H9 (cell line): Measurements from ENCODE around the gene ANKH. TPM values are rescaled to one million over a fixed set of nuclear protein-coding genes. Genes with fewer than 3 reads are reported as not detected.

Experiments
- DNase-seq: peaks from one replicate; pipeline ENCODE4 v3.0.0-alpha.2; 2017
- H2AFZ ChIP-seq: one replicate; pipeline ENCODE4 v1.6.1; 2013; ENCODE audit warnings: mild to moderate bottlenecking, low read length, control low read depth, moderate library complexity
- H2AK5ac ChIP-seq: 2 replicates; pipeline ENCODE4 v1.6.1; 2013; ENCODE audit warnings: low read length, control low read depth, mixed read lengths; ENCODE audit not compliant: insufficient read length
- H2BK120ac ChIP-seq: one replicate; pipeline ENCODE4 v1.6.1; 2013; ENCODE audit warnings: low read depth, mild to moderate bottlenecking, low read length, control low read depth, inconsistent platforms; ENCODE audit not compliant: poor library complexity, severe bottlenecking
- H2BK12ac ChIP-seq: 2 replicates; pipeline ENCODE4 v1.6.1; 2013; ENCODE audit warnings: low read length, control low read depth, mixed read lengths, low read depth; ENCODE audit not compliant: insufficient read length
- H2BK15ac ChIP-seq: 2 replicates; pipeline ENCODE4 v1.6.1; 2013; ENCODE audit warnings: low read depth, low read length, control low read depth
- H2BK20ac ChIP-seq: one replicate; pipeline ENCODE4 v1.6.1; 2013; ENCODE audit warnings: low read depth, mild to moderate bottlenecking, low read length, control low read depth, inconsistent platforms; ENCODE audit not compliant: poor library complexity, severe bottlenecking
- H2BK5ac ChIP-seq: 2 replicates; pipeline ENCODE4 v1.6.1; 2013; ENCODE audit warnings: low read length, control low read depth, mixed read lengths; ENCODE audit not compliant: insufficient read length
- H3K14ac ChIP-seq: 2 replicates; pipeline ENCODE4 v1.6.1; 2013; ENCODE audit warnings: low read length, control low read depth; ENCODE audit not compliant: insufficient read depth
- H3K18ac ChIP-seq: 2 replicates; pipeline ENCODE4 v1.6.1; 2013; ENCODE audit warnings: low read depth, mild to moderate bottlenecking, mixed read lengths, low read length, control low read depth; ENCODE audit not compliant: insufficient read length
- H3K23ac ChIP-seq: 2 replicates; pipeline ENCODE4 v1.6.1; 2013; ENCODE audit warnings: low read length, control low read depth, mixed read lengths, low read depth; ENCODE audit not compliant: insufficient read length
- H3K23me2 ChIP-seq: 2 replicates; pipeline ENCODE4 v1.6.1; 2013; ENCODE audit warnings: low read depth, mild to moderate bottlenecking, mixed read lengths, low read length, control low read depth; ENCODE audit not compliant: insufficient read length, poor library complexity, severe bottlenecking
- H3K27ac ChIP-seq: 2 replicates; pipeline ENCODE4 v1.5.1; 2013; ENCODE audit warnings: low read length, control low read depth, mixed read lengths, low read depth; ENCODE audit not compliant: insufficient read length
- H3K27me3 ChIP-seq: 2 replicates; pipeline ENCODE4 v1.6.1; 2013; ENCODE audit warnings: low read length, control low read depth, inconsistent platforms; ENCODE audit not compliant: insufficient read depth
- H3K4ac ChIP-seq: 2 replicates; pipeline ENCODE4 v1.6.1; 2013; ENCODE audit warnings: low read depth, mild to moderate bottlenecking, control low read depth, inconsistent platforms, low read length, moderate library complexity
- H3K4me1 ChIP-seq: 2 replicates; pipeline ENCODE4 v1.6.1; 2013; ENCODE audit warnings: low read length, control low read depth, inconsistent platforms; ENCODE audit not compliant: insufficient read depth
- H3K4me2 ChIP-seq: 2 replicates; pipeline ENCODE4 v1.6.1; 2013; ENCODE audit warnings: low read length, control low read depth, mixed read lengths; ENCODE audit not compliant: insufficient read length, insufficient read depth
- H3K56ac ChIP-seq: 2 replicates; pipeline ENCODE4 v1.6.1; 2013; ENCODE audit warnings: low read depth, mild to moderate bottlenecking, mixed read lengths, low read length, control low read depth; ENCODE audit not compliant: insufficient read length
- H3K79me1 ChIP-seq: 2 replicates; pipeline ENCODE4 v1.6.1; 2013; ENCODE audit warnings: low read depth, mild to moderate bottlenecking, moderate library complexity, low read length, control low read depth, inconsistent platforms; ENCODE audit not compliant: insufficient read depth, poor library complexity, severe bottlenecking
- H3K79me2 ChIP-seq: 2 replicates; pipeline ENCODE4 v1.6.1; 2013; ENCODE audit warnings: low read length, control low read depth, inconsistent platforms; ENCODE audit not compliant: insufficient read depth
- H3K9ac ChIP-seq: 2 replicates; pipeline ENCODE4 v1.6.1; 2013; ENCODE audit warnings: low read length, control low read depth, mixed read lengths; ENCODE audit not compliant: insufficient read length; ENCODE audit errors: extremely low read depth
- H3K9me3 ChIP-seq: one replicate; pipeline ENCODE4 v1.6.1; 2013; ENCODE audit warnings: low read depth, low read length, inconsistent platforms; ENCODE audit not compliant: control insufficient read depth
- H3T11ph ChIP-seq: one replicate; pipeline ENCODE4 v1.6.1; 2013; ENCODE audit warnings: mild to moderate bottlenecking, low read length, control low read depth, inconsistent platforms
- H4K20me1 ChIP-seq: one replicate; pipeline ENCODE4 v1.6.1; 2013; ENCODE audit not compliant: control insufficient read depth, insufficient read length, insufficient read depth
- H4K5ac ChIP-seq: 2 replicates; pipeline ENCODE4 v1.6.1; 2013; ENCODE audit warnings: low read depth, mild to moderate bottlenecking, mixed read lengths, low read length, control low read depth; ENCODE audit not compliant: insufficient read length
- H4K8ac ChIP-seq: replicated peaks from 2 replicates; pipeline ENCODE4 v1.6.1; 2013; ENCODE audit warnings: low read length, control low read depth, mixed read lengths, low read depth; ENCODE audit not compliant: insufficient read length
- H4K91ac ChIP-seq: 2 replicates; pipeline ENCODE4 v1.6.1; 2013; ENCODE audit warnings: low read depth, mild to moderate bottlenecking, moderate library complexity, mixed read lengths, low read length, control low read depth; ENCODE audit not compliant: insufficient read length
- H3K27ac Mint-ChIP-seq, 3 experiments: 2 replicates in 2 of 3; 3 replicates in 1 of 3; pipeline ENCODE4 v1.8.0; 2020 to 2021; ENCODE audit warnings: mixed read lengths in 3 of 3, mild to moderate bottlenecking in 1 of 3, moderate library complexity in 1 of 3
- H3K27me3 Mint-ChIP-seq: 2 replicates; pipeline ENCODE4 v1.8.0; 2021; ENCODE audit warnings: low read depth, mild to moderate bottlenecking, moderate library complexity, mixed read lengths
- H3K36me3 Mint-ChIP-seq, 3 experiments: 2 replicates in 2 of 3; 3 replicates in 1 of 3; pipeline ENCODE4 v1.8.0; 2020 to 2021; ENCODE audit warnings: low read depth in 3 of 3, mixed read lengths in 3 of 3; ENCODE audit not compliant: insufficient read depth in 1 of 3
- H3K4me1 Mint-ChIP-seq, 2 experiments: 2 replicates each; pipeline ENCODE4 v1.8.0; 2020; ENCODE audit warnings: mixed read lengths in 2 of 2
- H3K4me3 Mint-ChIP-seq, 2 experiments: 2 replicates in 1 of 2; 3 replicates in 1 of 2; pipeline ENCODE4 v1.8.0; 2020 to 2021; ENCODE audit warnings: mild to moderate bottlenecking in 2 of 2, mixed read lengths in 2 of 2, moderate library complexity in 1 of 2
- H3K9me3 Mint-ChIP-seq, 2 experiments: 2 replicates in 1 of 2; 3 replicates in 1 of 2; pipeline ENCODE4 v1.8.0; 2020; ENCODE audit warnings: mild to moderate bottlenecking in 2 of 2, mixed read lengths in 2 of 2, moderate library complexity in 1 of 2
- CTCF ChIP-seq: fragments of 200-600 bp; sonication (generic); conservative IDR thresholded peaks from 3 replicates; pipeline ENCODE4 v1.8.0; 2021; ENCODE audit warnings: antibody characterized with exemption, mild to moderate bottlenecking
- WGBS: extraction: QIAGEN DNeasy Blood & Tissue Kit; methylation state at CpG from one replicate; pipeline ENCODE4 v1.1.7; 2013; ENCODE audit warnings: missing lambda C conversion rate, low lambda C conversion rate, mixed read lengths; ENCODE audit not compliant: insufficient read length; ENCODE audit errors: extremely low coverage; 5-methylcytosine and 5-hydroxymethylcytosine counted together
- total RNA-seq: library from RNA; stranded (reverse); gene quantifications from 2 replicates; pipeline ENCODE4 v1.2.1, GENCODE V29; 2021

The ANKH gene
- total RNA-seq, 1 experiment from 2014 or later: 9.6 TPM

GRCh38 chr5:14864181-14864812, 7.3 kb downstream of the ANKH start:
- Histone ChIP-seq H2AK5ac (no peak overlapping the region), H2BK20ac (no peak overlapping the region), H3K4me2 (no peak overlapping the region), H3K56ac (no peak overlapping the region), H3K9me3 (no peaks in the 10 kb centered on the region), H3K9ac (no peak overlapping the region), H2AFZ (no peak overlapping the region), H3K79me2 (no peaks in the 10 kb centered on the region), H3K14ac (no peak overlapping the region), H2BK12ac (no peak overlapping the region), H3K4me1 (no peaks in the 10 kb centered on the region), H3K27me3 (no peaks in the 10 kb centered on the region; the same call in 1 of the 2 replicates), H2BK15ac (no peak overlapping the region), H3K4ac (no peak overlapping the region), H4K91ac (no peak overlapping the region), H2BK5ac (no peak overlapping the region), H3K27ac (no peak overlapping the region), H3T11ph (no peak overlapping the region), H4K5ac (no peak overlapping the region), H3K23me2 (no peaks in the 10 kb centered on the region), H2BK120ac (no peak overlapping the region), H4K8ac (no peak overlapping the region), H4K20me1 (no peaks in the 10 kb centered on the region), H3K79me1 (no peaks in the 10 kb centered on the region), H3K23ac (no peak overlapping the region), H3K18ac (no peak overlapping the region)
- TF ChIP-seq CTCF: no peak
- Mint-ChIP-seq H3K4me1 (peaks cover 4 to 5% of the 10 kb centered on the region in 2 experiments), H3K4me3 (no peak overlapping the region), H3K27ac (no peak overlapping the region), H3K27me3 (peaks cover 8% of the 10 kb centered on the region), H3K36me3 (no peaks in the 10 kb centered on the region), H3K9me3 (no peaks in the 10 kb centered on the region)
- no CpG with 5 or more reads among the region's 2 CpGs for WGBS
- DNase-seq: no peak
